D721Med (cell line): ENCODE measurements around the gene KCNG2.

Experiments used
- DNase-seq: peaks from one replicate; pipeline ENCODE4 v3.0.0; 2011; ENCODE audit warnings: low spot score; ENCODE audit not compliant: insufficient read length
- FAIRE-seq: peaks from 2 replicates; lab custom pipeline; 2011; peaks lifted over from hg19 to GRCh38; lab: Jason Lieb, UNC
- CTCF ChIP-seq: IDR thresholded peaks from 2 replicates; pipeline ENCODE4 v1.5.1; 2012; ENCODE audit warnings: mild to moderate bottlenecking, control low read depth; ENCODE audit not compliant: insufficient read depth; ENCODE audit errors: missing control alignments

Gene KCNG2

GRCh38 chr18:79844999-79845563 is 47.3 kb downstream of the KCNG2 start:
- DNase-seq, result no peak
- peak; percentile 70 for FAIRE-seq
- no peak for TF ChIP-seq CTCF

GRCh38 chr18:79846936-79847557 is 49.3 kb downstream of the KCNG2 start:
- DNase-seq, result no peak
- no peak for FAIRE-seq
- no peak for TF ChIP-seq CTCF

GRCh38 chr18:79847606-79848293 is 50.0 kb downstream of the KCNG2 start:
- no peak for TF ChIP-seq CTCF
- no peak for DNase-seq
- FAIRE-seq, result no peak

- no peak for TF ChIP-seq CTCF
- FAIRE-seq (no peak), DNase-seq (no peak)
Measured at GRCh38 chr18:79848294-79848578, 50.5 kb downstream of the KCNG2 start.

- no peak for TF ChIP-seq CTCF
- DNase-seq (no peak), FAIRE-seq (no peak)
Measured at GRCh38 chr18:79848579-79849327, 51.0 kb downstream of the KCNG2 start.

- no peak for FAIRE-seq
- no peak for DNase-seq
- no peak for TF ChIP-seq CTCF
Measured at GRCh38 chr18:79849328-79850207, 51.8 kb downstream of the KCNG2 start.
